H1 (cell line): ENCODE data around the gene DDA1. TPM values are rescaled to one million over a fixed set of nuclear protein-coding genes. Genes with fewer than 3 reads are reported as not detected.
A peak's percentile ranks its signal among the peaks of the same experiment; 100 is the strongest.

Experiments
- CTCF ChIA-PET: fragments of 300-600 bp; sonication (Branson Sonifier 250); formaldehyde crosslinking; loops from one replicate; lab custom pipeline; 2021; ENCODE audit not compliant: partially characterized antibody; lab: Charles Lee
- POLR2A ChIA-PET: fragments of 300-600 bp; sonication (Branson Sonifier 250); formaldehyde crosslinking; loops from one replicate; lab custom pipeline; 2021; ENCODE audit warnings: inconsistent platforms; ENCODE audit not compliant: partially characterized antibody; lab: Charles Lee
- DNase-seq, 2 experiments: peaks; one replicate each; pipeline versions ENCODE4 v3.0.0 to v3.0.0-alpha.2; 2010 to 2022; ENCODE audit warnings: low spot score in 2 of 2, low read depth in 1 of 2, mixed read lengths in 1 of 2
- FAIRE-seq: peaks from 2 replicates; lab custom pipeline; 2011; peaks lifted over from hg19 to GRCh38; lab: Jason Lieb, UNC
- H2AFZ ChIP-seq: 2 replicates; pipeline ENCODE4 v1.8.1; 2012; ENCODE audit warnings: low read length, inconsistent platforms
- H2AK5ac ChIP-seq: 2 replicates; pipeline ENCODE4 v1.6.1; 2013; ENCODE audit warnings: low read depth, low read length
- H2BK120ac ChIP-seq: replicated peaks from 2 replicates; pipeline ENCODE3; 2013; ENCODE audit warnings: low read depth, low read length, inconsistent platforms
- H2BK12ac ChIP-seq: 2 replicates; pipeline ENCODE4 v1.6.1; 2013; ENCODE audit warnings: low read depth, low read length
- H2BK15ac ChIP-seq: 2 replicates; pipeline ENCODE4 v1.6.1; 2013; ENCODE audit warnings: low read length
- H2BK20ac ChIP-seq: 2 replicates; pipeline ENCODE4 v1.6.1; 2013; ENCODE audit warnings: low read length
- H2BK5ac ChIP-seq: 2 replicates; pipeline ENCODE4 v1.6.1; 2013; ENCODE audit warnings: low read depth, low read length
- H3K14ac ChIP-seq: 2 replicates; pipeline ENCODE4 v1.6.1; 2013; ENCODE audit warnings: inconsistent platforms; ENCODE audit not compliant: insufficient read length
- H3K18ac ChIP-seq: 2 replicates; pipeline ENCODE4 v1.6.1; 2013; ENCODE audit warnings: low read length; ENCODE audit errors: extremely low read depth
- H3K23ac ChIP-seq: 2 replicates; pipeline ENCODE4 v1.6.1; 2013; ENCODE audit warnings: inconsistent platforms; ENCODE audit not compliant: insufficient read length
- H3K23me2 ChIP-seq: 2 replicates; pipeline ENCODE4 v1.6.1; 2013; ENCODE audit warnings: low read depth, low read length
- H3K27ac ChIP-seq: 2 replicates; pipeline ENCODE4 v1.6.1; 2011; ENCODE audit warnings: low read depth, low read length, inconsistent platforms
- H3K27me3 ChIP-seq, 4 experiments: replicated peaks in 1 of 4; 1 replicate in 1 of 4; 2 replicates in 3 of 4; pipeline versions ENCODE4 v1.6.1 to v1.8.1; 2011 to 2013; ENCODE audit warnings: low read length in 3 of 4, mild to moderate bottlenecking in 3 of 4, inconsistent platforms in 2 of 4, mixed read lengths in 2 of 4, moderate library complexity in 1 of 4; ENCODE audit not compliant: control insufficient read depth in 3 of 4, insufficient read depth in 3 of 4; ENCODE audit errors: extremely low read depth in 1 of 4
- H3K36me3 ChIP-seq, 4 experiments: 2 replicates each; pipeline versions ENCODE4 v1.6.1 to v1.8.1; 2011 to 2013; ENCODE audit warnings: mild to moderate bottlenecking in 4 of 4, low read length in 3 of 4, moderate library complexity in 2 of 4, control low read depth in 1 of 4, inconsistent platforms in 1 of 4; ENCODE audit not compliant: insufficient read depth in 4 of 4, control insufficient read depth in 2 of 4
- H3K4ac ChIP-seq: replicated peaks from 2 replicates; pipeline ENCODE3; 2013; ENCODE audit warnings: low read length, low read depth, mixed read lengths, inconsistent platforms; ENCODE audit not compliant: insufficient read length
- H3K4me1 ChIP-seq, 4 experiments: replicated peaks in 1 of 4; 1 replicate in 1 of 4; 2 replicates in 3 of 4; pipeline versions ENCODE4 v1.6.1 to v1.8.1; 2011 to 2013; ENCODE audit warnings: low read length in 3 of 4, inconsistent platforms in 2 of 4, mixed read lengths in 1 of 4; ENCODE audit not compliant: insufficient read depth in 4 of 4, control insufficient read depth in 3 of 4
- H3K4me2 ChIP-seq, 2 experiments: 2 replicates each; pipeline versions ENCODE4 v1.6.1 to v1.8.1; 2011 to 2013; ENCODE audit warnings: low read depth in 2 of 2, low read length in 2 of 2, control low read depth in 1 of 2, inconsistent platforms in 1 of 2, mild to moderate bottlenecking in 1 of 2; ENCODE audit not compliant: insufficient read depth in 1 of 2
- H3K4me3 ChIP-seq, 4 experiments: fragments of 200-600, 300-600 bp in 1 of 4; sonication (generic), shearing (Covaris generic), sonication (Bioruptor Twin) in 1 of 4; 2 replicates each; pipeline versions ENCODE4 v1.5.1 to v1.8.1; 2011 to 2016; ENCODE audit warnings: low read length in 4 of 4, low read depth in 3 of 4, control low read depth in 2 of 4, inconsistent platforms in 2 of 4, mild to moderate bottlenecking in 2 of 4, mixed read lengths in 1 of 4, moderate library complexity in 1 of 4; ENCODE audit not compliant: insufficient read depth in 2 of 4; ENCODE audit errors: extremely low read depth in 1 of 4
- H3K56ac ChIP-seq: replicated peaks from 2 replicates; pipeline ENCODE3; 2013; ENCODE audit warnings: low read depth, mild to moderate bottlenecking, mixed read lengths, low read length, inconsistent platforms; ENCODE audit not compliant: insufficient read length
- H3K79me1 ChIP-seq: 2 replicates; pipeline ENCODE4 v1.6.1; 2013; ENCODE audit warnings: low read depth, low read length, control low read depth
- H3K79me2 ChIP-seq, 2 experiments: 2 replicates each; pipeline versions ENCODE4 v1.6.1 to v1.8.1; 2012 to 2013; ENCODE audit warnings: low read length in 2 of 2, mild to moderate bottlenecking in 2 of 2, inconsistent platforms in 1 of 2; ENCODE audit not compliant: insufficient read depth in 2 of 2, control insufficient read depth in 1 of 2
- H3K9ac ChIP-seq, 4 experiments: replicated peaks in 1 of 4; 1 replicate in 1 of 4; 2 replicates in 3 of 4; pipeline versions ENCODE4 v1.6.1 to v1.8.1; 2011 to 2013; ENCODE audit warnings: low read depth in 3 of 4, low read length in 3 of 4, control low read depth in 2 of 4, mild to moderate bottlenecking in 2 of 4, moderate library complexity in 2 of 4, inconsistent platforms in 1 of 4; ENCODE audit errors: extremely low read depth in 1 of 4
- H3K9me3 ChIP-seq, 2 experiments: 2 replicates each; pipeline versions ENCODE4 v1.6.1 to v1.8.1; 2012 to 2013; ENCODE audit warnings: mild to moderate bottlenecking in 2 of 2, moderate library complexity in 2 of 2, control low read depth in 1 of 2, inconsistent platforms in 1 of 2, low read depth in 1 of 2, low read length in 1 of 2, mixed read lengths in 1 of 2; ENCODE audit not compliant: insufficient read depth in 2 of 2
- H4K20me1 ChIP-seq, 2 experiments: replicated peaks in 1 of 2; 2 replicates each; pipeline versions ENCODE3 to v1.8.1; 2011 to 2013; ENCODE audit warnings: inconsistent platforms in 2 of 2, low read length in 2 of 2, mild to moderate bottlenecking in 1 of 2; ENCODE audit not compliant: insufficient read depth in 2 of 2, control insufficient read depth in 1 of 2
- H4K5ac ChIP-seq: 2 replicates; pipeline ENCODE4 v1.6.1; 2013; ENCODE audit warnings: low read length, low read depth, mixed read lengths, inconsistent platforms; ENCODE audit not compliant: insufficient read length
- H4K8ac ChIP-seq: 2 replicates; pipeline ENCODE4 v1.8.0; 2013; ENCODE audit warnings: mild to moderate bottlenecking, moderate library complexity, low read length, inconsistent platforms; ENCODE audit not compliant: insufficient read depth; ENCODE audit errors: extremely low read depth
- H4K91ac ChIP-seq: replicated peaks from 2 replicates; pipeline ENCODE3; 2013; ENCODE audit warnings: low read length, mixed read lengths, inconsistent platforms; ENCODE audit not compliant: insufficient read length
- CTCF ChIP-seq, 3 experiments: IDR thresholded peaks; 1 replicate in 2 of 3; 2 replicates in 1 of 3; pipeline versions ENCODE4 v1.5.1 to v1.6.1; 2011; ENCODE audit warnings: low read length in 3 of 3, mild to moderate bottlenecking in 3 of 3, inconsistent platforms in 2 of 3, low read depth in 1 of 3, moderate library complexity in 1 of 3; ENCODE audit not compliant: insufficient read depth in 1 of 3; ENCODE audit errors: control extremely low read depth in 1 of 3
- POLR2A ChIP-seq, 2 experiments: IDR thresholded peaks; 1 replicate in 1 of 2; 2 replicates in 1 of 2; pipeline ENCODE4 v1.6.1; 2011; ENCODE audit warnings: low read depth in 2 of 2, low read length in 2 of 2, mild to moderate bottlenecking in 2 of 2; ENCODE audit errors: control extremely low read depth in 1 of 2
- RAD21 ChIP-seq, 2 experiments: IDR thresholded peaks in 1 of 2; conservative IDR thresholded peaks in 1 of 2; 2 replicates each; pipeline ENCODE4 v1.6.1; 2011; ENCODE audit warnings: low read depth in 2 of 2, low read length in 2 of 2, improper control_type of control experiment in 1 of 2, inconsistent platforms in 1 of 2, mild to moderate bottlenecking in 1 of 2, moderate library complexity in 1 of 2
- WGBS, 2 experiments: shearing (Covaris generic) in 1 of 2; methylation state at CpG; one replicate each; pipeline versions ENCODE4 v1.1.6 to v1.1.7; 2013 to 2015; ENCODE audit warnings: low lambda C conversion rate in 2 of 2, mixed read lengths in 2 of 2, inconsistent platforms in 1 of 2, low coverage in 1 of 2, missing lambda C conversion rate in 1 of 2; ENCODE audit not compliant: insufficient replicate concordance in 2 of 2, insufficient coverage in 1 of 2, insufficient read length in 1 of 2; ENCODE audit errors: extremely low coverage in 1 of 2, missing lambda C conversion rate in 1 of 2; 5-methylcytosine and 5-hydroxymethylcytosine counted together
- polyA plus RNA-seq, 7 experiments: library from polyadenylated mRNA; depleted of rRNA in 3 of 7; stranded (reverse) in 5 of 7; unstranded in 2 of 7; fragments of >200 nt in 5 of 7; fragments of 200-250 nt in 2 of 7; gene quantifications; 1 replicate in 5 of 7; 2 replicates in 1 of 7; 4 replicates in 1 of 7; pipeline versions ENCODE4 v1.2.1 to v1.2.3, GENCODE V29; 2011 to 2013; ENCODE audit warnings: missing spikeins in 2 of 7, mixed read lengths in 2 of 7
- total RNA-seq: library from RNA; stranded (reverse); fragmentation: NEBNext Ultra II Directional; extraction: Animal tissue kit (Norgen Biotek cat#: 25700); gene quantifications from 2 replicates; pipeline ENCODE4 v1.2.1, GENCODE V29; 2021

Gene DDA1
- total and polyA plus RNA-seq, 2 of the 8 experiments (the other 6 are each of a cell fraction or from before 2014, with no cell fraction given) = 29.2 to 34.5 TPM

GRCh38 chr19:17296273-17296672, 13.1 kb upstream of the DDA1 start:
- Histone ChIP-seq H2BK120ac (no peak overlapping the region), H2AFZ (no peak overlapping the region), H3K79me1 (peaks cover 7% of the 10 kb centered on the region), H3K9ac (no peak overlapping the region), H3K4me1 (peaks cover 0 to 5% (median 4%) of the 10 kb centered on the region in 4 experiments; a peak in 5 of 7 replicates), H4K8ac (no peak overlapping the region), H2AK5ac (no peak overlapping the region), H3K23ac (no peak overlapping the region), H3K79me2 (peaks cover 0 to 6% of the 10 kb centered on the region in 2 experiments; a peak in 1 of 4 replicates), H4K20me1 (peaks cover 0 to 11% of the 10 kb centered on the region in 2 experiments), H2BK20ac (no peak overlapping the region)
- no peak for DNase-seq
- TF ChIP-seq POLR2A (IDR thresholded peaks at IDR 0.05; ENCODE audit: control extremely low read depth in 1 of 2, low read depth in 2 of 2, low read length in 2 of 2) (no peak), CTCF (IDR thresholded peaks at IDR 0.05; ENCODE audit: control extremely low read depth in 1 of 3, insufficient read depth in 1 of 3, low read depth in 1 of 3, low read length in 3 of 3) (peak in 1 of 3 experiments; percentile 22; a peak in 1 of 4 replicates), RAD21 (IDR thresholded peaks at IDR 0.05 in 1 of 2, conservative IDR thresholded peaks at IDR 0.05 in 1 of 2; ENCODE audit: low read depth in 2 of 2, low read length in 2 of 2) (peak; percentile 8 to 17; a peak in 1 of 4 replicates)
- TF ChIP-seq, all 59 proteins: peak for 2
- H3K23me2 ChIP-seq = peaks cover 5% of the 10 kb centered on the region; the same call in 1 of the 2 replicates
- no peak overlapping the region for H2BK15ac ChIP-seq
- H3K27me3 ChIP-seq = no peaks in the 10 kb centered on the region
- WGBS, 2 experiments = 92% methylated on average over 4 of the region's 4 CpGs; no CpG with 5 or more reads in 1 of the 2 experiments
- no peak overlapping the region for H3K4me2 ChIP-seq
- H3K14ac ChIP-seq = no peak overlapping the region
- no peak overlapping the region for H3K18ac ChIP-seq
- H3K56ac ChIP-seq = no peak overlapping the region
- H4K5ac ChIP-seq = no peak overlapping the region
- H3K4ac ChIP-seq = no peak overlapping the region
- no peak overlapping the region for H3K4me3 ChIP-seq
- H3K36me3 ChIP-seq = peaks cover 0 to 17% (median 8%) of the 10 kb centered on the region in 4 experiments; a peak in 5 of 8 replicates
- POLR2A ChIA-PET = interaction anchor here (0.6 to 2.3 kb wide), 4 partner anchors 16 to 69 kb away, joined by 4 to 5 read pairs (median 4); no protein-coding TSS in a partner anchor
- no peak for FAIRE-seq
- CTCF ChIA-PET = interaction anchor here (2.0 kb wide), 1 partner anchor 10 kb away, joined by 12 read pairs; the partner anchor contains the start of gene MRPL34
- no peak overlapping the region for H4K91ac ChIP-seq
- no peak overlapping the region for H2BK12ac ChIP-seq
- peaks cover 0 to 3% of the 10 kb centered on the region in 2 experiments; a peak in 1 of 4 replicates for H3K9me3 ChIP-seq
- H3K27ac ChIP-seq = no peak overlapping the region
- no peak overlapping the region for H2BK5ac ChIP-seq
